Stimulated activated CD4-positive, alpha-beta T cell treated with anti-CD3 and anti-CD28 coated beads, TNF-alpha, amount 100 ng/mL, for 4 hours (primary cell): Measurements from ENCODE around the gene EXOC4.

Source experiments
- DNase-seq, 3 experiments: peaks; one replicate each; pipeline ENCODE4 v3.0.0-alpha.2; 2020; ENCODE audit warnings: low read depth in 3 of 3

The EXOC4 gene

DNA sequence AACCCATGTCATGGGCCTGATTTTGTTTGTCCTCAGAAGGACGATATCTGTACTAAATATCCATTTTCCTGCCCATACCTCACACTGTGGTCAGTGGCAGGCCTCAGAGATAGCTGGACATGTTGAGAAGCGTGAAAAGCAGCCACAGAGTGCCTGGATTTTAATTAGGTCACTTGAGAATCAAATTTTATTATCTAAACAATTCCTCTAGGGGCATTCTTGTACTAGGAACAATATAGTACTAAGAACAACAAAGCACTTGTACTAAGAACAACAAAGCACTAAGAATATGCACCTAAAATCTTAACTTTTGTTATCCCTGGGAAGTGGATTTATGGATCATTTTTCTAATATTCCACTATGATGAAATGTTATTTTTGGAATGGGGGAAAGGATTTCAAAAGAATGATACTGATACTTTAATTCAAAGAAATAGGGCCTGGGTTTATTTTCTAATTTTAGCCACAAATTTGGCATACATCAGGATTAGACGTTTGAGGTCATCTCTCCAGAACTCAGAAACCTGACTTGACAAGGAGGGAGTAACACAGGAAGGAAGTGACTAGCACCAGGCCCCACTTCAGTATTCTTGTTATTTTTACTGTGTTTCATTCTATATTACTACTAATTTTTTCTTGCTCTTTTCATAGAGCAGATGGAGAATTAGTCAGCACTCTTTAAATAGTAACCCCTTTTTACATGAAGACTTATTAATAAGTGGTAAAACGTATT, 112.2 kb downstream of the EXOC4 start:
- DNase-seq, result no peak

DNA sequence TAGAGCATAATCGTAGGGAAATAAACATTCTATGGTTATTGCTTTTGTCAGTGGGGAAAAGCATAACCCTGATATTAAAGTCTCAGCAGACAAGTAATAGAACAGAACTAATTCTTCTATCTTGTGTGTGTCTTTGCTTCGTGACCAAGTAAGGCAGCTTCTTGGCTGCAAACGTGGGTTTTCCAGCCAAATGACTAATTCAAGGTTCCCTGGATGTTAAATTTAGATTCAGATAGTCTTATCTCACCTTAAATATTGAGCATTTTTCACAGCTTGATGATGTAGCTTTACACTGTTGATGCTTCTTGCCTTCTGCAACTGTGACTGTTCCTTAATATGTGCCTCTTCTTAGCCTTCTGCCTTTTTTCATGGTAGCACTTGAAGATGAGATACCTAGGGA, 113.0 kb downstream of the EXOC4 start:
- DNase-seq, result no peak

DNA sequence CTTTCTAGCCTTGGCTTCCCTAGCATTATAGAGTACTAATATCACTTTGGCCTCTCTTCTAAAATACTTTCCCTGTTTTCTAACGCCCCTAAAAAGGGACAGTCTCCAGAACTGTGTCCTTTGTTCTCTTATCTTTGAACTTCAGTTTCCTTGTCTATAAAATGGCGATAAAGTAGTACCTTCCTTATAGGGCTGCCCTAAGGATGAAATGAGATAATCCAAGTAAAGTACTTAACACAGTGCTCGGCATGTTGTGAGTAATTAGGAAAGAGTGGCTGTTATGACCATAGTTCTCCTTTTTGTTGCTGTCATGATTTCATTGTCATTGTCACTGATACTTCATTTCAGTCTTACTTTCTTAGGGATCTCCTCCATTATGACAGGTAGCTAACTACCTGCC, 114.7 kb downstream of the EXOC4 start:
- DNase-seq, result no peak

DNA sequence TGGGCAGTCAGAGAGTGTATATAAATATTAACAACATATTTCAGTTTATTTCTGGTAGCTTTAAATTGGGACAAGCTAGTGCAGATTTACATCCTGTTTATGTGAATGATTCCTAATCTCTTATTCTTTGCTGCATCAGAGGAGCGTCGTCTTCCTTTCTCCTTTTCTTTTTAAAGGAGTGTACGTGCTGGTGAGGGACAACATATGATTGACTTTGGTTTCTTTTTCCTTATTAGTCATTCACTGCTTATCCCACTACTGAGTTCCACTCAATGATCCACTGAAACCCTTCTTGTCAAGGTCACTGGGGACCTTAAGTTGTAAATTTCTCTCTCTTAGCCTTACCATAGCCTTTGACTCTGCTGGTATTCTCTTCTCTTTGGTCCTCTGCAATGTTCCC, 116.3 kb downstream of the EXOC4 start:
- no peak for DNase-seq

DNA sequence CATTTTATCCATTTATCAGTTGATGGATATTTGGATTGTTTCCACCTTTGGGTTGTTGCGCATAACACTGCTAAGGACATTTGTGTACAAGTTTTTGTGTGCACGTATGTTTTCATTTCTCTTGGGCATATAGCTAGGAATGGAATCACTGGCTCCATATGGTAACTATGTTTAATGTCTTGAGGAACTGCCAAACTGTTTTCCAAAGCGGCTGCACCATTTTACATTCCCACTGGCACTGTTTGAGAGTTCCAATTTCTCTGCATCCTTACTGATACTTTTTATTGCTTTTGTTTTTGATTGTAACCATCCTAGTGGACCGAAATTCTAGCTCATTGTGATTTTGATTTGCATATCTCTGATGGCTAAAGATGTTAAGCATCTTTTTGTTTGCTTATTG, 118.7 kb downstream of the EXOC4 start:
- DNase-seq, result no peak

DNA sequence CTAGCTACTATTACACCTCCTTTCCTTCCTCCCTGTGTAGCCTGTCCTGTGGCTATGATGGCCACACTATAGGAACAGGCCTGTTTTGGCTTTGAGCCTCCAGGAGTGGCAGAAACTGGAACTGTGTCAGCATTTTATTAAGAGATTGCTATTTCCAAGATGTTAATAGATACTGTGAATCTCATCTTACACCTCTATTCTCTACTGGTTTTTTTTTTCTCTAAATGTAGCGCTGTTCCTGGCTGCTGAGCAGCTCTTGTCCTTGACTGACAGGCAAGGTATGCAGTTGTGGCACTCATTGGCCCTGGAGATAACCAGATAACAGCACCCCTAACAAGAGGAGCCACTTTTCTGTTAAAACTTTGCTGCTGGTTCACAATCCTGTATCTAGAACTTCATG, 119.5 kb downstream of the EXOC4 start:
- no peak for DNase-seq

DNA sequence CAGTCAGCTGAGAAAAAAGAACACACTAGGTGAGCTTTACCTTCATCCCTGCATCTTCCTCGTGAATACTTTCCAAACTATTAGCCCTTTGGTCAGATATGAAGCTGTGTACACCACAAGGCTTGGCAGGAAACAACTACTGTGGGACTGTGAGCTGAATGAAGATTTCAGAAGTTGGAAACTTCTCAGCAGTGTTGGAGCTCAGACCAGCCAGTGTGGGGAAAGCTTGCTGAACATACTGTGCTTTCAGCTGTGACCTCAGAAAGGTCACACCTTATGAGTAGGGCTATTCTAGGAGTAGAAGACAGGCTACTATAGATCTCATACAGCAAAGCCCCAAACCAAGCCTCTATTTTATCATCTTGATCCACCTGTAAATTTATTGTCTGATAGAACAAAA, 123.6 kb downstream of the EXOC4 start:
- no peak for DNase-seq

DNA sequence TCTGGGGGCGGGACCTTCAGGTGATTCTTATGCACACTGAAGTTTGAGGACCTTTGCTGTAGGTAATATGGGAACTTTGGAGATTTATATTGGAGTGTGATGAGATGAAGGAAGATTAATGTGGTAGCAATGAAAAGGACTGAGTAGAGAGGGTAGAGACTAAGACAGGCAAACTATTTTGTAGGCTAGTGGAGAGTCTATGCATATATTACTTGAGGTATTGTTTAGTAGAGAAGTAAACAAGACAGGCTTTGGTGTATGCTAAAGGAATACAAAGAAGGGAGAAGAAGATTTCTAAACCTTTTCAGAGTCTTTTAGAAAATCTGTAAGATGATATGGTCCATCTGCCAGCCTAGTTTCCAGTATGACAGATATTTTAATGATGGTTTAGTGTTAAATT, 129.1 kb downstream of the EXOC4 start:
- no peak for DNase-seq

DNA sequence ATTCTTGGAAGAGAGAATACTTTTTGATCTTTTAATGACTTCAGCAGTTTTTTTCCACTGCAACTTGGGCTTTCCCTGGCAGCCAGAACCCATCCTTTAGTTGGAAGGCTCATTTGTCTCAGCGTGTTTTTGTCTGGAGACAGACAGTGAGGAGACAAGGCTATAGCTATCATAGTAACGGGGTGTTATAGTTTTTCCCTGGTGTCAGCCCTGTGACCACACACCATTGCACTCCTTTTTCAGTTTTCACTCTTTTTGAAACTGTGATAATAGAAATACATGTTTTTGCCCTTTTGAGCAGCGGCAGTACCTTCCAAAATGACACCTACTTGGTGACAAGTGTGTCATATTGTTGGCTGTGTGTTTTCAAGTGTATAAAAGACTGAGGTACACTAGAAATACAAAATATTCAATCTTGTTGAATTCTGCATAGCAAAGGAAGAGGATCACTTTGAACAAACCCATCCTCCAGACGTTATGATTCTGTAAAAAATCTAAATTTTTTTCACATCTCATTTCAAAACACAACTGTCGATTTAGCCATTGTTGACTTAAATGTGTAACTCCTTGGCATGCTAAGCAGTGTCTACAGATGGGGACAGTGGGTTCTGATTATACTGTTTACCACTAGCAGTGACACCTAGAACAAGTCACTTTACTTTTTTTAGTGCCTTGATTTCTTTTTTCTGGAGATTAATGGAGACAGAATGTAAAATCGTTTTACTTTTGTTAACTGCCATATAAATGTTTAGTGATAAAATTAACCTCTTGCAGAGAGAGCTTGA, 130.1 kb downstream of the EXOC4 start:
- no peak for DNase-seq

DNA sequence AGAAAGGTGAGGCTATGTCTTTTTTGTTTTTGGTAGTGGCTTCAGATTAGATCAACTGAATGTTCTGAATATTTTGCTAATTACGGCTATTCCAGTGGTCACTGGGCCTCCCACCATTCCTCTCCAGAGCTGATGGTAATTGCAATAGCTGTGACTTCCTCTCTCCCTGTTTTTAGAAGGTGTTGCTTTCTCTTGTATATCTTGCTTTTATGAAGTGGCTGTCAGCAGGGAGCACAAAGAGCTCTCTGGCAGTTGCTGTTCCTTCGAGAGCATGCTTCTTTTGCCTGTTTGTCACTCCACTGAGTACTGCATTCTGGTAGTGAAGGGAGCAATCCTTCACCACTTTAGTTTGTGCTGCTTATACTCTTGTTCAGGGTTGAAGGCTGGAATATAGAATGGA, 133.3 kb downstream of the EXOC4 start:
- DNase-seq, result no peak

DNA sequence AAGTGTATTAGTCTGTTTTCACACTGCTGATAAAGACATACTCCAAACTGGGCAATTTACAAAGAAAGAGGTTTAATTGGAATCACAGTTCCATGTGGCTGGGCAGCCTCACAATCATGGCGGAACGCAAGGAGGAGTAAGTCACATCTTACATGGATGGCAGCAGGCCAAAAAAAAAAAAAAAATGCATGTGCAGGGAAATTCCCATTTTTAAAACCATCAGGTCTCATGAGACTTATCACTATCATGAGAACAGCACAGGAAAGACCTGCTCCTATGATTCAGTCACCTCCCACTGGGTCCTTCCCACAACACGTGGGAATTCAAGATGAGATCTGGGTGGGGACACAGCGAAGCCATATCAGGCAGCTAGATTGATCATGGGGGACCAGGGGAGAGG, 136.8 kb downstream of the EXOC4 start:
- DNase-seq, result no peak

DNA sequence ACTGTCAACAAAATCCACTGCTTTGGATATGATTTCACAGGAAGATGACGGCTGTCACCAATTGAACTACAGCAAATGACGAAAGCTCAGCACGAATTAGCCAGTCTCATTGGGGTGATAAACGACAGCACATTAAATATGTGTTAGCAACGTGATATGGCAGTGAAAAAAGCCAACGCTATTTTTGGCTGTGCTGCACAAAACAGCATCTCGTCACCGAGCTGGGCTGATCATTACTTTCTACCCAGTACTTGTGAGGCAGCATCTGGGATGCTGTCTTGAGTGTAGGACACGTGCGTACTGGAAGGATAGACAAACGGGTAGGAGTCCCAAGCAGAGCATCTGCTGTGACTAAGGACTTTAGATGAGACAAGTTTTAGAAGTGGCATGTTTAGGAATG, 138.3 kb downstream of the EXOC4 start:
- DNase-seq, result no peak

DNA sequence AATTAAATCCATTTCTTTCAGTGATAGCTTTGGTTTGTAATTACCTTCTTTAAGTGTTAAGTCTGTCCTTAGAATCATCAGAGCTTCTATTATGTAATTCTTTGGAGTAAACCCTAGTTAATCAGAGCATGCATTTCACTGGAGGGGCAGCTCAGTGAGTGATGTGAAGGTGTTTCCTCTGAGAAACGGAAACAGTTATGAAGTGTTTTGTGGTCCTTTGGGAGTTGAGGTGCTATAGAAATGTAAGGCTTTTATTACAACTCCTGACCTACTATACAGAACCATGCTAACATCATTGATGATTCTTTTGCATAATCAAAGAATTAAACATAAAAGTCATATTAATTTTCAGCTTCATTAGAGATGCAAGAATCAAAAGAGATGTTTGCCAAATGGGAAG, 141.5 kb downstream of the EXOC4 start:
- DNase-seq, result no peak

DNA sequence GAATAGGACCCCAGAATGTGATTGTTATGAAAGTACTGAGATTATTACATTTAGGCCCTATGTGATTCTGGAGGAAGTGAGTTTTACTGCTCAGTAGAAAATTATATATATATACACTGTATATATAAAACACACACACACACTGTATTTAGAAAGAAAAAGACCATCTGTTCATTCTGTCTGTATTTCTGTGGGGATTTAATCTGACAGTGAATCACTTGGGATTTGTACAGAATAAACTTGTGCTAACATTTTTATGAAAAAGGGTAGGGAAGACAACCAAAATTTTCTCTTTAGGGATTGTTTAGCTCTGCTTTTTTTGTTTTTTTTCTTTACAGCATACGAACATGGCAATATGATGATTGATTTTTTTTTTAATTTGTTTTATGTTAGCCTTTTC, 142.7 kb downstream of the EXOC4 start:
- no peak for DNase-seq

DNA sequence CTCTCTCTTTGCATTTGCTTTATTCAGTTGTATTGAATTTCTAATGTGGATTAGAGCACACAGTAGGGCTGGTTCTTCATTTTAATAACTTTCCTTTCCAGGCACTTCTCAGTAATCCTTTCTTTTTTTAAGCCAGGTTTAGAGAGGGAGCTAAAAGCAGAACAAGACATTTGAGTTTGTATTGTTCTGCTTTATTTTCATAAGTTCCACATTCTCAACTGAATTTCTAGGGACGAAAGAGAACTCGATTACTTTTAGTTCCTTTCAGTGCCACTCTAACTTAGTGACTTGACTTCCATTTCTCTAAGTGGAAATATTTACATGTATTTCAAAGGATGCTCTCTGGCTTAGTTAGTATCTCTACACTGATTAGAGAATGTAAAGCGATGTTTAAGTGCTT, 145.6 kb downstream of the EXOC4 start:
- no peak for DNase-seq

DNA sequence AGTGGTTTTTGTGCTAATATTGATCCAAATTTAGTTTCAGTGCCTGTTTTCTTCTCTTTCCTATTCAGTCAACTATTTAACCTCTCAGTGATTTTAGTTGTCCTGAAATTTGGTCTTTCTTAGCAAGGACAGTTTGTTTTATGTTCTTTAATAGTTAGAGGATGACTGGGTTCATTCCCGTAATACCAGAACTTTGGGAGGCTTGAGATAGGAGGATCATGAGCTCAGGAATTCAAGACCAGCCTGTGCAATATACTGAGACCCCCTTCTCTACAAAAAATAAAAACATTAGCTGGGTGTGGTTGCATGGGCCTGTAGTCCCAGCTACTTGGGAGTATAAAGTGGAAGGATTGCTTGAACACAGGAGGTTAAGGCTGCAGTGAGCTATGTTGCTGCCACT, 148.3 kb downstream of the EXOC4 start:
- no peak for DNase-seq

DNA sequence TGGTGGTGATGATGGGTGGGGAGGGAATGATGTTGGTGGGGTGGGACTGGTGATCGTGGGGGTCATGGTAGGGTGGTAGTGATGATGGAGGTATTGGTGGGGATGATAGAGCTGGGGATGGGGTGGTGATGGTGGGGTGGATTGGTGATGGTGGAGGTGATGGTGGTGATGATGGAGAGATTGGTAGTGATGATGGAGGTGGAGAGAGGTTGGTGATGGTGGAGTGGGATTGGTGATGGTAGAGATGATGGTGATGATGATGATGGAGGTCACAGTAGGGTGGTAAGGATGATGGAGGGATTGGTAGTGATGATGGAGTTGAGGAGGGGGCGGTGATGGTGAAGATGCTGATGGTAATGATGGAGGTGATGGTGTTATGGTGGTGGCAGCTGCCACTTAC, 155.3 kb downstream of the EXOC4 start:
- DNase-seq, result no peak

DNA sequence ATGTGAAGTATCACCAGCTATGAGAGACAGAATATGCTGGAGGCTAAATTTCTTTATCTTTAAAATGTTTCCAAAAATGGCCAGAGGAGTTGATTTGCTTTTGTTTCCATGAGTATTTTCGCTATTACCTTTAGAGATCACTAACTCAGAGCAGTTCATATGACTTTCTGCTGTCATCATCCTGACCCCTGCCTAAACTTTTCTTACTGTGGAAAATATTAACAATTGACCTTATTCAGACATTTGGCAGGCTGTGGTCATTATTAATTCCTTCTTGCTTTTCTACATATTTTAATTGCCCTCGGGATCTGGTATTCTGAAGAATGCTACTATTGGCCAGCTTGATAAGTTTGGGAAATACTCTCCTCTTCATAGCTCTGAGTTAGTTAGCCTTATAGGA, 156.5 kb downstream of the EXOC4 start:
- DNase-seq, result no peak

DNA sequence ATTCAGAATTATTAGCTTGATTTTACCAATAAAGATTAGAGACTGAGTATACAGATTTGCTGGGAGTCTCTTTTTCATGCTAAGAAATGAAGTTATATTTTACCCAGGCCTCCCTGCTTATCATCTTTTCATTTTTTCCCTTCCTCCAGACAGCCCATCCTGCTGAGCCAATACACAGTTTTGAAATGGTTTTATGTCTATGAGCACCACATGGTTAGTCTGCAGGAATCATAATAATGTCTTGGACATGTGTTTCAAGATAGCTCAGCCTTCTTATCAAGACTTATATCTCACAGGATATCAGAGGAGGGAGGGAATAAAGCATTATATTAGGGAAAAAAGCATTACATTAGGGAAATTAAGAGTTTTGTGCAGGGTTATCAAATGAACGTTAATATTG, 157.1 kb downstream of the EXOC4 start:
- DNase-seq, result no peak

DNA sequence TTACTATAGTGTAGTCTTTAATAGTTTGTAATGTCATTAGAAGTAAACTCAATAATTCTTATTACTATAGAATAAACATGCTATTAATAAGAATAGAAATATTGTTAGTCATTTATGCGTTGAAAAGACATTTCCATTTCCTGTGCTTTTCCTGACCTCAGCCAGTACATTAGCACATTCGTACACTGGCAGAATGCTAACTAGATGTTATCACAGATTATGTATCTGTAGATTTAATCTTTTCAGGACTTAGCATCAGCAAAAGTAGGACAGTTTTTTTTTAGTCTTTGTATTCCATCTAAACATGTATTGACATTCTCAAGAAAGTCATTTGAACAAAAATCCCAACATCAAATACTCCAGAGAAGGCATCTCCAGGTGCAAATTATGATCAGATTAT, 158.5 kb downstream of the EXOC4 start:
- no peak for DNase-seq

DNA sequence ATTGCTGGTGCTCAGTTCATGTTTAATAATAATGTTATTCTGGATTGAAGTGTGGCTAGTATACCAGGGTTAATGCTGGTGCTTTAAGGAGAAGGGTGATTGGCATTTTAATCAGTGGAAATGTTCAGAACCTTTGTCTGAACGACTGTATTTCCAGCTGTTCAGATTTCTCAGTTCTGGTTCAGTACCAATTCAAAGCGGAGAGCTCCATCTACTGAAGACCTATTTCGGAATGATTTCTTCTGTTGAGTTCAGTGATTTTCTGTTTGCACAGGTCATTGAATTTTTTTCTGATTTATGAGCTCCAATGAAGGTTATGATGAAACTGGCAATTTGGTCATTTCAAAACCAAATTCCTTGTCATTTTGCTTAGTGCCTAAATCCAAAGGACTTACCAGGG, 160.1 kb downstream of the EXOC4 start:
- DNase-seq, result no peak

DNA sequence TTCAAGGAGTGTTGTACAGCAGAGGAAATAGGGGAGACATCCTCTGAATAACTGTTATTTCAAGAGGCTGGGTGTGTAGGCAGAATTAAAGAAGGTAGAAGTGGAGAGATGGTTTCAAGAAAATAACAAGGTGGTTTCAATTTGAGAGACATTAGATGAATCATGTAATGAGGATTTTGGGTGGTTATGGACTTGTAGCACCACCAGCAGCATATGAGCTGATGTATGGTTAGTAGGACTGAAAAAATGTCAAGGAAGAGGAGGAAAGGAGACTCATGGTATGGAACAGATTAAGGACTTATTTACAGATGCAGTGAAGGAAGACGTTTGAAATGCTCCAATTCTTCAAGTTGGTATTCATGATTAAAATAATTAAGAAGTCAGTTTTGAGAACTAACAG, 166.2 kb downstream of the EXOC4 start:
- no peak for DNase-seq

DNA sequence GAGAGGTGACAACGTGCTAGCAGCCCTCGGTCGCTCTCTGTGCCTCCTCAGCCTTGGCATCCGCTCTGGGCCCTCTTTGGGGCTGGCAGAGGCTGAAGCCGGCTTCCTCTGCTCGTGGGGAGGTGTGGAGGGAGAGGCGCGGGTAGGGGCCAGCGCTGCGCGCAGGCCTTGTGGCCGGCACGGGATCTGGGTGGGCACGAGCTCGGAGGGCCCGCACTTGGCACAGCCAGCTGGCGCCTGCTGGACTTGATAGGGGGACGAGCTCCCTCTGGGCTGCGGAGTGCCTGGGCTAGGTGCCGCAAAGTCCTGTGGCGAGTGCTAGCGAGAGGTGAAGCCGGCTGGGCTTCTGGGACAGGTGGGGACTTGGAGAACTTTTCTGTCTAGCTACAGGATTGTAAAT, 170.7 kb downstream of the EXOC4 start:
- no peak for DNase-seq

DNA sequence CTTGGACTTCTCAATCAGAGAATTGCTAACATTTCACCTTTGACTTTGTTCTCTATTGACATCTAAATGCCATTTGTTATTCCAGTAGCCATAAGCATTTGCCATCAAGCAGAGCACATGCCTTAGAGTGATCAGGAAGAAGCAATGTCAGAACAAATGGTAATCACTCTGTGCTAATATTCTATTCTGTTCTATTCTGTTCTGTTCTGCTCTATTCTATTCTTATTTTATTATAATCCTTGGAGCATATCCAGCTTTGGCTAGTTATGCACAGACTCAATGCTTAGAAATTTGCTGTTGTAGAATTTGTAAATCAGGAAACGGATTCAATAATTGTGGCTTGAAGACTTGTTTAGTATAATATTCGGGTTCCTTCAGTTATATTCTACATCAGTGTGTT, 175.4 kb downstream of the EXOC4 start:
- DNase-seq, result no peak
